Measurements from ENCODE around the gene ESRRG.

ESRRG gene

DNA sequence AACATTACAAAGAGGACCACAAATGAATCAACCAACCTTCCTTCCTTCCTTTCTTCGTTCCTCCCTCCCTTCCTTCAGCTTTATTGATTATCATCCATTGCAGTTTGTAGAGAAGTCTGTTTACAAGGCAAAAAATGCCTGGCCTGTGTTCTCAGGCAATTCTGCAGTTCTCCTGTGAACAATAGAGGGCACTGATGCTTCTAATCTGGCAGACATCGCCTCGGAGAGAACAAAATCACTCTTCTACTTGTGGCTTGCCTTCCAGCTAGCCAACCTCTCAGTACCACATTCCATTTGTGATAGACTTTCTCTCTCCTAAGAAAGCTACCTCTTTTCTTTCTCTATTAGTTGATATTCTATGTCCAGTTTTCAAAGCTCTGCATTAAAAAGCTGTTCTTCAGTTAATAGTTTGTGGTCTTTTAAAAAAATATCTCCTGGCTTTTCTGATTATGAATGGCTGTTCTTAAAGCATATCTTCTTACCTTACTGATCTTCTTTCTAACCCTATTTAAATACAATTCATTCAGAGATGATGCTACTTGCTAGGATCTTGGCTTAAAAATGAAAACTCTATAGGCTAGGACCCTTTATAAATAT lies 26.9 kb upstream of the ESRRG start:
- Histone ChIP-seq H3K36me3 (ENCODE audit: control insufficient read depth in 4 of 4, insufficient read depth in 4 of 4, low read length in 3 of 4) (no peaks in the 10 kb centered on the region), H3K27me3 (replicated peaks in 2 of 5; ENCODE audit: control insufficient read depth in 4 of 5, insufficient read depth in 5 of 5, low read length in 4 of 5) (peaks cover 0 to 8% (median 0%) of the 10 kb centered on the region in 5 experiments), H3K4me3 (ENCODE audit: control insufficient read depth in 1 of 7, extremely low read depth in 1 of 7, insufficient read depth in 4 of 7, low read depth in 2 of 7, low read length in 6 of 7) (no peak overlapping the region), H3K9me3 (ENCODE audit: control extremely low read depth in 1 of 5, control insufficient read depth in 4 of 5, insufficient read depth in 2 of 5, low read depth in 1 of 5, low read length in 4 of 5) (no peaks in the 10 kb centered on the region), H3K4me1 (ENCODE audit: control extremely low read depth in 1 of 4, control insufficient read depth in 4 of 4, insufficient read depth in 4 of 4, low read length in 3 of 4) (no peaks in the 10 kb centered on the region), H3K27ac (ENCODE audit: insufficient read depth in 1 of 2, low read depth in 1 of 2, low read length in 2 of 2, poor library complexity in 1 of 2, severe bottlenecking in 2 of 2) (no peak overlapping the region)
- ChIA-PET POLR2A (no interaction called here), CTCF (interaction anchor here (1.0 to 1.6 kb wide), 2 partner anchors 9 to 29 kb away, joined by 3 to 4 read pairs; no protein-coding TSS in a partner anchor)
- WGBS (ENCODE audit: insufficient coverage): 17% methylated on average over 2 of the region's 3 CpGs
- peak in 2 of 3 donors; percentile 7 to 11 for DNase-seq

DNA sequence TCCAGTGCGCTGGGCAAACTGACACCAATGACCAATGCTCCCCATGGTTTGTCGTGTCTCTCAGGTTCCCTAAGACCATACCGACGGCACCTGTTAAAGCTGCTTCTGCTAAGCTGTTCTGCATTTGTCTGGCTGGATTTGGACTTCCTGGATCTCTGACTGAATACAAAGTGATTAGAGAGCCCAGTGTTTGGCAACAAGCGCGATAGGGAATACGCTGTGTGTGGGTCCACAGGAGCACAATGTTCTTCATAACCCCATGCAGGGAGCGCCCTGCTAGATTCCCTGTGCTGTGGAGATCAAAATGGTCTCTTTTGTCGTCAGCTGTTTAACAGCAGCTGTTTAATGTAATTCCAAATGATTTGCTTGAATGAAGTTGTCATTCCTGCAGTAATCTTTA lies 26.0 kb upstream of the ESRRG start:
- ChIA-PET CTCF (interaction anchor here (1.0 to 1.6 kb wide), 2 partner anchors 10 to 28 kb away, joined by 3 to 4 read pairs; no protein-coding TSS in a partner anchor), POLR2A (no interaction called here)
- Histone ChIP-seq H3K36me3 (ENCODE audit: control insufficient read depth in 4 of 4, insufficient read depth in 4 of 4, low read length in 3 of 4) (no peaks in the 10 kb centered on the region), H3K4me3 (ENCODE audit: control insufficient read depth in 1 of 7, extremely low read depth in 1 of 7, insufficient read depth in 4 of 7, low read depth in 2 of 7, low read length in 6 of 7) (no peak overlapping the region), H3K27ac (ENCODE audit: insufficient read depth in 1 of 2, low read depth in 1 of 2, low read length in 2 of 2, poor library complexity in 1 of 2, severe bottlenecking in 2 of 2) (no peak overlapping the region), H3K4me1 (ENCODE audit: control extremely low read depth in 1 of 4, control insufficient read depth in 4 of 4, insufficient read depth in 4 of 4, low read length in 3 of 4) (no peaks in the 10 kb centered on the region), H3K9me3 (ENCODE audit: control extremely low read depth in 1 of 5, control insufficient read depth in 4 of 5, insufficient read depth in 2 of 5, low read depth in 1 of 5, low read length in 4 of 5) (no peaks in the 10 kb centered on the region), H3K27me3 (replicated peaks in 2 of 5; ENCODE audit: control insufficient read depth in 4 of 5, insufficient read depth in 5 of 5, low read length in 4 of 5) (peaks cover 0 to 8% (median 0%) of the 10 kb centered on the region in 5 experiments)
- DNase-seq: no peak
- WGBS (ENCODE audit: insufficient coverage): 91% methylated on average over 7 of the region's 9 CpGs

DNA sequence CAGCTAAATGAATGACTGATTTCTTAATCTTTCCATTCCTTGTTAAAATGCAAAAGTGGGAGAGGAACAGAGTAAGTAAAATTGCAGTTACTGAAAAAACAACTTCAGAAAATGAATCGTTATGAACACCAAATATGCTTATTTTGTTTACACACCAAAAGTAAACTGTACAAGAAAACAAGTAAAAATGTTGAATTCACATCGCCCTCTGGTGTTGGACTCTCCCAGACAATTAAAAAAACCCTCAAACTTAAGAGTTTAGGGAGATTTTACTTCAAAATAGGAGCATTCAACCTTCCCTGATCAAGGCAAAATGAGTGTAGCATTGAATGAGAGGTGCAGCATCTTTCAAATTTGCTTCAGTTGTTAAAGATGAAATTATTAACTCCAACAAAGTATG lies 19.4 kb upstream of the ESRRG start:
- DNase-seq: peak in 1 of 3 donors; percentile 1
- no peak overlapping the region for H3K4me3 ChIP-seq (ENCODE audit: control insufficient read depth in 1 of 7, extremely low read depth in 1 of 7, insufficient read depth in 4 of 7, low read depth in 2 of 7, low read length in 6 of 7)
- no peaks in the 10 kb centered on the region for H3K36me3 ChIP-seq (ENCODE audit: control insufficient read depth in 4 of 4, insufficient read depth in 4 of 4, low read length in 3 of 4)
- 83% methylated on average over 1 of the region's 2 CpGs for WGBS (ENCODE audit: insufficient coverage)
- ChIA-PET POLR2A (no interaction called here), CTCF (no interaction called here)
- H3K27me3 ChIP-seq (replicated peaks in 2 of 5; ENCODE audit: control insufficient read depth in 4 of 5, insufficient read depth in 5 of 5, low read length in 4 of 5): peaks cover 0 to 4% (median 0%) of the 10 kb centered on the region in 5 experiments
- H3K4me1 ChIP-seq (ENCODE audit: control extremely low read depth in 1 of 4, control insufficient read depth in 4 of 4, insufficient read depth in 4 of 4, low read length in 3 of 4): no peaks in the 10 kb centered on the region
- H3K27ac ChIP-seq (ENCODE audit: insufficient read depth in 1 of 2, low read depth in 1 of 2, low read length in 2 of 2, poor library complexity in 1 of 2, severe bottlenecking in 2 of 2): no peak overlapping the region
- H3K9me3 ChIP-seq (ENCODE audit: control extremely low read depth in 1 of 5, control insufficient read depth in 4 of 5, insufficient read depth in 2 of 5, low read depth in 1 of 5, low read length in 4 of 5): no peaks in the 10 kb centered on the region

DNA sequence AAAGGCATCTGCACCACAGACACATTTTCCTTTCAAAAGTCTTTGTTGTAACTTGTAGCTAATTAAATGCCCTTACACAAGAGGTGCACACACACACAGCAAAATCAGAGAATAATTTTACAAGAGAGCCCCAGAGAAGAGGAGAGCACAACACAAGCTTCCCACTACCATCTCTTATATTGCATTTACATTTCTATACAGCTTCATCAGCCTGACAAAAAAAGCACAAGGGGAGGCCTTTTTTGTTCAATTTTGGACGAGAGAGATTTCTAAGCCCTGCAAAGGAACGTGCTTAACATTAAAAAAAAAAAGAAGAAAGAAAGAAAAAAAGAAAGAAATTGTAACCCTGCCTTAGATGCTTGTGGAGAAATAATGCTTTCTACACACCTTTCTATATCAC lies 17.1 kb upstream of the ESRRG start:
- WGBS (ENCODE audit: insufficient coverage): 100% methylated on average over 1 of the region's 2 CpGs
- ChIA-PET CTCF (interaction anchor here (1.2 kb wide), 1 partner anchor 113 kb away, joined by 5 read pairs; no protein-coding TSS in a partner anchor), POLR2A (no interaction called here)
- Histone ChIP-seq H3K36me3 (ENCODE audit: control insufficient read depth in 4 of 4, insufficient read depth in 4 of 4, low read length in 3 of 4) (no peaks in the 10 kb centered on the region), H3K27ac (ENCODE audit: insufficient read depth in 1 of 2, low read depth in 1 of 2, low read length in 2 of 2, poor library complexity in 1 of 2, severe bottlenecking in 2 of 2) (no peak overlapping the region), H3K4me3 (ENCODE audit: control insufficient read depth in 1 of 7, extremely low read depth in 1 of 7, insufficient read depth in 4 of 7, low read depth in 2 of 7, low read length in 6 of 7) (no peak overlapping the region), H3K27me3 (replicated peaks in 2 of 5; ENCODE audit: control insufficient read depth in 4 of 5, insufficient read depth in 5 of 5, low read length in 4 of 5) (peaks cover 0 to 4% (median 0%) of the 10 kb centered on the region in 5 experiments), H3K4me1 (ENCODE audit: control extremely low read depth in 1 of 4, control insufficient read depth in 4 of 4, insufficient read depth in 4 of 4, low read length in 3 of 4) (no peaks in the 10 kb centered on the region), H3K9me3 (ENCODE audit: control extremely low read depth in 1 of 5, control insufficient read depth in 4 of 5, insufficient read depth in 2 of 5, low read depth in 1 of 5, low read length in 4 of 5) (no peaks in the 10 kb centered on the region)
- DNase-seq: no peak

- whole genome bisulfite sequencing (ENCODE audit: insufficient coverage): 71% methylated on average over 5 of the region's 5 CpGs
- POLR2A ChIA-PET: no interaction called here
- Histone ChIP-seq H3K27me3 (replicated peaks in 2 of 5; ENCODE audit: control insufficient read depth in 4 of 5, insufficient read depth in 5 of 5, low read length in 4 of 5) (peaks cover 0 to 4% (median 0%) of the 10 kb centered on the region in 5 experiments), H3K27ac (ENCODE audit: insufficient read depth in 1 of 2, low read depth in 1 of 2, low read length in 2 of 2, poor library complexity in 1 of 2, severe bottlenecking in 2 of 2) (no peak overlapping the region), H3K9me3 (ENCODE audit: control extremely low read depth in 1 of 5, control insufficient read depth in 4 of 5, insufficient read depth in 2 of 5, low read depth in 1 of 5, low read length in 4 of 5) (no peaks in the 10 kb centered on the region), H3K4me1 (ENCODE audit: control extremely low read depth in 1 of 4, control insufficient read depth in 4 of 4, insufficient read depth in 4 of 4, low read length in 3 of 4) (no peaks in the 10 kb centered on the region), H3K36me3 (ENCODE audit: control insufficient read depth in 4 of 4, insufficient read depth in 4 of 4, low read length in 3 of 4) (no peaks in the 10 kb centered on the region), H3K4me3 (ENCODE audit: control insufficient read depth in 1 of 7, extremely low read depth in 1 of 7, insufficient read depth in 4 of 7, low read depth in 2 of 7, low read length in 6 of 7) (no peak overlapping the region)
- CTCF ChIA-PET: no interaction called here
- no peak for DNase-seq
Observed at GRCh38 chr1:216739793-216740192, 16.6 kb upstream of the ESRRG start.

DNA sequence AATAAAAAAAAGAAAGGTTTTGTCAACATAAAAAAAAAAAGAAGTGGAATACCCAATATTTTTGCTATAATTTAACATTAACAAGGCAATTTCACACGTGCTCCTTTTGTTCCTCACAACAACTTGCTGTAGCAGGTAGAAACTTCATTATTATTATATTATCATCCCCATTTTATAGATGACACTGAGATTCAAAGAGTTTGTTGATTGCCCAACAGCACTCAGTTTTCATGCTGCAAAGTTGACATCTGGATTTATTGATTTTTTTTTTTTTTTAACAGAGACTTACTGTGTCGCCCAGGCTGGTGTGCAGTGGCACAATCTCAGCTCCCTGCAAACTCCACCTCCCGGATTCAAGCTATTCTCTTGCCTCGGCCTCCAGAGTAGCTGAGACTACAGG lies 8.9 kb upstream of the ESRRG start:
- H3K27ac ChIP-seq (ENCODE audit: insufficient read depth in 1 of 2, low read depth in 1 of 2, low read length in 2 of 2, poor library complexity in 1 of 2, severe bottlenecking in 2 of 2): no peak overlapping the region
- no peaks in the 10 kb centered on the region for H3K36me3 ChIP-seq (ENCODE audit: control insufficient read depth in 4 of 4, insufficient read depth in 4 of 4, low read length in 3 of 4)
- H3K4me3 ChIP-seq (ENCODE audit: control insufficient read depth in 1 of 7, extremely low read depth in 1 of 7, insufficient read depth in 4 of 7, low read depth in 2 of 7, low read length in 6 of 7): no peak overlapping the region
- no peak for DNase-seq
- CTCF ChIA-PET: no interaction called here
- H3K27me3 ChIP-seq (replicated peaks in 2 of 5; ENCODE audit: control insufficient read depth in 4 of 5, insufficient read depth in 5 of 5, low read length in 4 of 5): peaks cover 0 to 4% (median 2%) of the 10 kb centered on the region in 5 experiments
- POLR2A ChIA-PET: no interaction called here
- WGBS (ENCODE audit: insufficient coverage): 85% methylated on average over 4 of the region's 4 CpGs
- H3K9me3 ChIP-seq (ENCODE audit: control extremely low read depth in 1 of 5, control insufficient read depth in 4 of 5, insufficient read depth in 2 of 5, low read depth in 1 of 5, low read length in 4 of 5): no peaks in the 10 kb centered on the region
- H3K4me1 ChIP-seq (ENCODE audit: control extremely low read depth in 1 of 4, control insufficient read depth in 4 of 4, insufficient read depth in 4 of 4, low read length in 3 of 4): no peaks in the 10 kb centered on the region

- H3K27me3 ChIP-seq (replicated peaks in 2 of 5; ENCODE audit: control insufficient read depth in 4 of 5, insufficient read depth in 5 of 5, low read length in 4 of 5): peaks cover 0 to 4% (median 2%) of the 10 kb centered on the region in 5 experiments
- WGBS (ENCODE audit: insufficient coverage): no CpG with 5 or more reads among the region's 6 CpGs
- no peak for DNase-seq
- POLR2A ChIA-PET: no interaction called here
- H3K4me1 ChIP-seq (ENCODE audit: control extremely low read depth in 1 of 4, control insufficient read depth in 4 of 4, insufficient read depth in 4 of 4, low read length in 3 of 4): no peaks in the 10 kb centered on the region
- no peak overlapping the region for H3K27ac ChIP-seq (ENCODE audit: insufficient read depth in 1 of 2, low read depth in 1 of 2, low read length in 2 of 2, poor library complexity in 1 of 2, severe bottlenecking in 2 of 2)
- H3K36me3 ChIP-seq (ENCODE audit: control insufficient read depth in 4 of 4, insufficient read depth in 4 of 4, low read length in 3 of 4): no peaks in the 10 kb centered on the region
- H3K4me3 ChIP-seq (ENCODE audit: control insufficient read depth in 1 of 7, extremely low read depth in 1 of 7, insufficient read depth in 4 of 7, low read depth in 2 of 7, low read length in 6 of 7): no peak overlapping the region
- CTCF ChIA-PET: no interaction called here
- H3K9me3 ChIP-seq (ENCODE audit: control extremely low read depth in 1 of 5, control insufficient read depth in 4 of 5, insufficient read depth in 2 of 5, low read depth in 1 of 5, low read length in 4 of 5): no peaks in the 10 kb centered on the region
Observed at GRCh38 chr1:216731562-216731961, 8.3 kb upstream of the ESRRG start.
